K562 (cell line): ENCODE measurements around the gene CFAP70. TPM values are rescaled to one million over a fixed set of nuclear protein-coding genes. Genes with fewer than 3 reads are reported as not detected.
A peak's percentile ranks its signal among the peaks of the same experiment; 100 is the strongest.

Source experiments
- ATAC-seq: fragments of 200-7000 bp; cut with Tn5 transposase; 3 replicates; pipeline ENCODE4 v1.9.1; 2020; ENCODE audit warnings: moderate library complexity
- BruUV-seq: library from RNA; stranded (reverse); fragments of 400-500 nt; replicated peaks from 2 replicates; lab custom pipeline; 2021; lab: Mats Ljungman, UMichigan
- CTCF ChIA-PET: fragments of 300-600 bp; formaldehyde crosslinking; extraction: SDS; loops from one replicate; lab custom pipeline; 2021; ENCODE audit warnings: low intra/inter-chr PET ratio; lab: Yijun Ruan, JAX
- POLR2A ChIA-PET: fragments of 300-600, 350-650 bp; sonication (Branson Sonifier 250); formaldehyde crosslinking; extraction: SDS; loops from one replicate; lab custom pipeline; 2021; ENCODE audit warnings: antibody characterized with exemption, inconsistent platforms; lab: Yijun Ruan, JAX
- DNase-seq, 4 experiments: peaks; one replicate each; pipeline versions ENCODE4 v3.0.0 to v3.0.0-alpha.2; 2011 to 2018; ENCODE audit warnings: low spot score in 3 of 4, mixed read lengths in 3 of 4; ENCODE audit errors: extremely low read depth in 1 of 4
- FAIRE-seq: peaks from 2 replicates; lab custom pipeline; 2011; peaks lifted over from hg19 to GRCh38; lab: Jason Lieb, UNC
- H2AFZ ChIP-seq: 2 replicates; pipeline ENCODE4 v1.6.0; 2011; ENCODE audit warnings: low read depth, low read length, control low read depth, inconsistent platforms
- H3K27ac ChIP-seq: fragments of 200-600 bp; 3 replicates; pipeline ENCODE4 v1.8.0; 2011; ENCODE audit warnings: low read depth, mild to moderate bottlenecking, control low read depth, inconsistent platforms, low read length, moderate library complexity, mixed read lengths; ENCODE audit errors: extremely low read depth
- H3K27me3 ChIP-seq, 2 experiments: fragments of 300-600 bp in 1 of 2; 2 replicates in 1 of 2; 3 replicates in 1 of 2; pipeline versions ENCODE4 v1.6.0 to v1.8.0; 2011; ENCODE audit warnings: inconsistent platforms in 2 of 2, low read length in 2 of 2, mild to moderate bottlenecking in 1 of 2, mixed read lengths in 1 of 2, moderate library complexity in 1 of 2; ENCODE audit not compliant: control insufficient read depth in 2 of 2, insufficient read depth in 2 of 2
- H3K36me3 ChIP-seq: fragments of 300-600 bp; 3 replicates; pipeline ENCODE4 v1.8.0; 2011; ENCODE audit warnings: mild to moderate bottlenecking, low read length, inconsistent platforms; ENCODE audit not compliant: control insufficient read depth, insufficient read depth
- H3K4me1 ChIP-seq, 2 experiments: fragments of 200-600 bp in 1 of 2; replicated peaks in 1 of 2; 2 replicates in 1 of 2; 3 replicates in 1 of 2; pipeline versions ENCODE4 v1.5.1 to v1.8.0; 2011; ENCODE audit warnings: inconsistent platforms in 2 of 2, low read length in 2 of 2, mild to moderate bottlenecking in 1 of 2, mixed read lengths in 1 of 2, moderate library complexity in 1 of 2; ENCODE audit not compliant: control insufficient read depth in 2 of 2, insufficient read depth in 2 of 2
- H3K4me2 ChIP-seq: 2 replicates; pipeline ENCODE4 v1.6.1; 2011; ENCODE audit warnings: low read length, control low read depth, inconsistent platforms, mixed read lengths; ENCODE audit not compliant: insufficient read depth
- H3K4me3 ChIP-seq: fragments of 200-600 bp; sonication (generic), shearing (Covaris generic); 2 replicates; pipeline ENCODE4 v1.5.1; 2016; ENCODE audit warnings: control low read depth, inconsistent platforms
- H3K79me2 ChIP-seq: fragments of 200-600 bp; 3 replicates; pipeline ENCODE4 v1.8.0; 2011; ENCODE audit warnings: low read length, inconsistent platforms; ENCODE audit not compliant: control insufficient read depth, insufficient read depth
- H3K9ac ChIP-seq, 2 experiments: 2 replicates each; pipeline versions ENCODE4 v1.6.0 to v1.6.1; 2011; ENCODE audit warnings: low read depth in 2 of 2, low read length in 2 of 2, control low read depth in 1 of 2, inconsistent platforms in 1 of 2, mild to moderate bottlenecking in 1 of 2, mixed read lengths in 1 of 2; ENCODE audit not compliant: insufficient read depth in 1 of 2
- H3K9me1 ChIP-seq: one replicate; pipeline ENCODE4 v1.6.0; 2011; ENCODE audit warnings: inconsistent platforms, mild to moderate bottlenecking, low read length, moderate library complexity; ENCODE audit not compliant: control insufficient read depth, insufficient read depth
- H3K9me3 ChIP-seq: replicated peaks from 2 replicates; pipeline ENCODE4 v1.5.1; 2011; ENCODE audit warnings: low read depth, low read length, inconsistent platforms; ENCODE audit not compliant: control insufficient read depth, insufficient read depth
- H4K20me1 ChIP-seq: replicated peaks from 2 replicates; pipeline ENCODE4 v1.6.1; 2011; ENCODE audit warnings: low read length, inconsistent platforms, mixed read lengths; ENCODE audit not compliant: control insufficient read depth, insufficient read depth
- ATF1 ChIP-seq, 2 experiments: fragments of 450-650 bp in 1 of 2; IDR thresholded peaks; 2 replicates each; pipeline ENCODE4 v1.6.1; 2016; ENCODE audit warnings: missing compliant biosample characterization in 1 of 2, missing genetic modification characterization in 1 of 2
- ATF7 ChIP-seq: fragments of 450-650 bp; IDR thresholded peaks from 2 replicates; pipeline ENCODE4 v1.7.1; 2014; ENCODE audit warnings: mild to moderate bottlenecking, moderate library complexity
- GTF2B ChIP-seq: IDR thresholded peaks from 2 replicates; pipeline ENCODE4 v1.6.1; 2011; ENCODE audit not compliant: insufficient read length; ENCODE audit errors: extremely low read depth
- HDAC2 ChIP-seq: fragments of 450-650 bp; IDR thresholded peaks from 2 replicates; pipeline ENCODE4 v1.6.1; 2016; ENCODE audit warnings: mild to moderate bottlenecking
- HDAC8 ChIP-seq: fragments of 450-650 bp; IDR thresholded peaks from 2 replicates; pipeline ENCODE4 v1.6.1; 2016; ENCODE audit warnings: mild to moderate bottlenecking, missing genetic modification characterization, moderate library complexity, missing compliant biosample characterization
- HLTF ChIP-seq: fragments of 450-650 bp; IDR thresholded peaks from 2 replicates; pipeline ENCODE4 v1.6.1; 2016
- NCOA4 ChIP-seq: fragments of 450-650 bp; IDR thresholded peaks from 2 replicates; pipeline ENCODE4 v1.6.1; 2018; ENCODE audit warnings: mild to moderate bottlenecking; ENCODE audit not compliant: partially characterized antibody
- SMAD2 ChIP-seq: fragments of 150-350 bp; IDR thresholded peaks from 2 replicates; pipeline ENCODE4 v1.6.1; 2014; ENCODE audit warnings: low read depth, mild to moderate bottlenecking, low read length
- U2AF2 ChIP-seq: fragments of 200-400 bp; formaldehyde crosslinking; optimal IDR thresholded peaks from 2 replicates; pipeline ENCODE3; 2017; ENCODE audit warnings: low read depth, mild to moderate bottlenecking, low read length
- WGBS: fragments of 100-300 bp; shearing (Covaris generic); methylation state at CpG from one replicate; pipeline ENCODE4 v1.1.6; 2016; ENCODE audit warnings: low coverage, mixed read lengths; ENCODE audit not compliant: insufficient coverage; ENCODE audit errors: missing lambda C conversion rate; 5-methylcytosine and 5-hydroxymethylcytosine counted together
- in situ Hi-C: fragments of 300-500 bp; cut with MboI; formaldehyde crosslinking; loops from 4 replicates; pipeline ENCODE4 v1.15.0; 2018; ENCODE audit warnings: inconsistent platforms, mixed read lengths
- intact Hi-C: fragments of 100-400 bp; cut with micrococcal nuclease; formaldehyde crosslinking; loops from 2 replicates; pipeline ENCODE4 v1.14.2; 2022
- polyA plus RNA-seq, 8 experiments: library from polyadenylated mRNA; depleted of rRNA in 4 of 8; stranded (reverse) in 5 of 8; unstranded in 3 of 8; fragments of >200 nt; fragmentation: Nextera tagmentation in 2 of 8; fragmentation: Illumina TruSeq in 1 of 8; extraction: Ambion mirVana in 2 of 8; extraction: Trizol in 1 of 8; gene quantifications; 2 replicates each; pipeline versions ENCODE4 v1.2.1 to v1.2.3, GENCODE V29; 2011 to 2014; ENCODE audit warnings: inconsistent platforms in 1 of 8, missing spikeins in 1 of 8
- total RNA-seq, 7 experiments: library from RNA; depleted of rRNA in 6 of 7; stranded (reverse); fragments of >200 nt in 6 of 7; fragmentation: Illumina TruSeq in 2 of 7; extraction: Trizol in 2 of 7; gene quantifications; 2 replicates each; pipeline versions ENCODE4 v1.2.1 to v1.2.3, GENCODE V29; 2011 to 2021; ENCODE audit warnings: low replicate concordance in 1 of 7
- TF ChIP-seq, protein P1 (sequence below), 2 experiments: IDR thresholded peaks in 1 of 2; conservative IDR thresholded peaks in 1 of 2; 2 replicates each; pipeline ENCODE4 v1.6.1; 2016; ENCODE audit warnings: low read depth in 2 of 2, mild to moderate bottlenecking in 1 of 2, missing compliant biosample characterization in 1 of 2, missing genetic modification characterization in 1 of 2, moderate library complexity in 1 of 2
- TF ChIP-seq, protein P2 (sequence below): fragments of 250-450 bp; sonication (Bioruptor Pico); IDR thresholded peaks from 2 replicates; pipeline ENCODE4 v1.4.0; 2020; ENCODE audit warnings: mild to moderate bottlenecking, moderate library complexity
- TF ChIP-seq, protein P3 (sequence below), 2 experiments: fragments of 200-800 bp in 1 of 2; sonication (Bioruptor generic) in 1 of 2; sonication (generic) in 1 of 2; formaldehyde crosslinking in 1 of 2; IDR thresholded peaks in 1 of 2; conservative IDR thresholded peaks in 1 of 2; 2 replicates each; pipeline versions ENCODE4 v1.5.0 to v1.6.1; 2016 to 2020; ENCODE audit warnings: missing compliant biosample characterization in 1 of 2, missing genetic modification characterization in 1 of 2, missing genetic modification reagents in 1 of 2

Gene CFAP70
- total and polyA plus RNA-seq, 9 of the 15 experiments (the other 6 are each of a cell fraction or from before 2014, with no cell fraction given) = 0.27 to 1.6 (median 0.86) TPM

DNA sequence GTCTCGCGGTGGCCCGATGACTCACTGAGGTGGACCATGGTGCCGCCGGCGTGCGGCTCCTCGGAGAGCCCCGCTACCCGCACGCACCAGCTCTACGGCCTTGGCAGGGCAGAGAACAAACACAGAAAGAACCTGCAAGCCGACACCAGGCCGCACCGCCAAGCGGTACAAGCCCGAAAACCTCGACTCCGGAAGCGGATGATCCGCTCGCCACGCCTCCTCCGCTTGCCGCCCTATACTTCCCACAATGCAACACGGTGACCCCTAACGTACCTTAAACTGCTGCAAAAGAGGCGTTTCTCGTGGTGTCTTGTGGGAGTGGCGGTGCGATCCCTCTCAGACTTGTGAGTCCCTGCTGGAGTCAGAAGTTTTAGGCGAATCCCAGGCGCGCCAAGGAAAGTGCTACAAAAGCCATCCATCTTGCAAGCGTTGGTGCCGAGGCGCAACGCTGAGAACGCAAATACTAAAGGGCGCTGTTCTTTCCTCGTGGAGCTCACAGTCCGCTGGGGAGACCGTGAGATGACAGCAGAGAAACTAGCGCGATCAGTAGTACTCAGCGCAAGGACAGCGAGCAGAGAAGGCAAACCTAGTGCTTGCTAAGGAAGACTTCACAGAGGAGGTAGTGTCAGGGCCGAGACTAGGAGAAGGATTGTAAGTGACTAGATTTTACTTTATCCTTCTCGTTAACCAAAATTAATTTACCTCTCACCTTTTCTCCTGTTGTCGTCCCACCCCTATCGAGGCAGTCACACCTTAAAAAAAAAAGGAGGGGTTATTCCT is 106.0 kb downstream of the CFAP70 start, which contains the start of gene MRPS16:
TSS of gene MRPS16 (minus strand) at position 200 of the 780 bp plus-strand sequence. CDS start at position 38, 162 bp downstream.
- DNase-seq (peak; percentile 93 to 99 (median 95)), ATAC-seq (peak; percentile 87), FAIRE-seq (peak; percentile 99)
- peak within 1 kb of the TSS; percentile 89 for H3K27ac ChIP-seq
- intact Hi-C loops (loop anchor here (2.0 kb wide), 1 partner anchor 84 kb away; the partner anchor contains the start of genes ECD and FAM149B1), in situ Hi-C loops (loop anchor here (5.0 kb wide), 2 partner anchors 390 to 625 kb away; partner anchors contain the start of gene MYOZ1)
- BruUV-seq = TSS peak; percentile 83
- CTCF ChIA-PET = interaction anchor here (0.7 kb wide), 1 partner anchor 811 kb away, joined by 6 read pairs; no protein-coding TSS in a partner anchor
- no peaks in the 10 kb centered on the region for H4K20me1 ChIP-seq
- peaks cover 64% of the 10 kb centered on the region for H3K79me2 ChIP-seq
- peaks cover 7 to 28% of the 10 kb centered on the region in 2 experiments; a peak in 4 of 5 replicates for H3K4me1 ChIP-seq
- WGBS = 2% methylated on average over 51 of the region's 51 CpGs
- POLR2A ChIA-PET = interaction anchor here (0.6 to 4.6 kb wide), 21 partner anchors 8 to 496 kb away, joined by 3 to 26 read pairs (median 3); no protein-coding TSS in a partner anchor
- peak within 1 kb of the TSS; percentile 59 for H3K4me3 ChIP-seq
- peaks cover 28% of the 10 kb centered on the region for H3K36me3 ChIP-seq
- peak within 1 kb of the TSS; percentile 97 for H2AFZ ChIP-seq
- H3K9me1 ChIP-seq = no peaks in the 10 kb centered on the region
- H3K9me3 ChIP-seq = no peaks in the 10 kb centered on the region
- peak within 1 kb of the TSS; percentile 88 to 96 for H3K9ac ChIP-seq
- H3K27me3 ChIP-seq = no peaks in the 10 kb centered on the region
- H3K4me2 ChIP-seq = peak within 1 kb of the TSS; percentile 98
- TF ChIP-seq HLTF (no peak), HDAC8 (tag) (no peak), HDAC2 (peak; percentile 79; the same call in 1 of the 2 replicates), SMAD2 (no peak), GTF2B (peak; percentile 58), ATF1 (CRISPR knock-in tag; IDR thresholded peaks at IDR 0.05) (0 out of 2 replicates have a peak, but pooled peaks have one; percentile 7), ATF1 (tag; IDR thresholded peaks at IDR 0.05) (peak; percentile 88), NCOA4 (no peak), U2AF2 (no peak), ATF7 (peak; percentile 85)
- TF ChIP-seq, protein P1, sequence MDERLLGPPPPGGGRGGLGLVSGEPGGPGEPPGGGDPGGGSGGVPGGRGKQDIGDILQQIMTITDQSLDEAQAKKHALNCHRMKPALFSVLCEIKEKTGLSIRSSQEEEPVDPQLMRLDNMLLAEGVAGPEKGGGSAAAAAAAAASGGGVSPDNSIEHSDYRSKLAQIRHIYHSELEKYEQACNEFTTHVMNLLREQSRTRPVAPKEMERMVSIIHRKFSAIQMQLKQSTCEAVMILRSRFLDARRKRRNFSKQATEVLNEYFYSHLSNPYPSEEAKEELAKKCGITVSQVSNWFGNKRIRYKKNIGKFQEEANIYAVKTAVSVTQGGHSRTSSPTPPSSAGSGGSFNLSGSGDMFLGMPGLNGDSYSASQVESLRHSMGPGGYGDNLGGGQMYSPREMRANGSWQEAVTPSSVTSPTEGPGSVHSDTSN (CRISPR knock-in tag; IDR thresholded peaks at IDR 0.05; ENCODE audit: low read depth) = no peak
- TF ChIP-seq, protein P1 (tag; conservative IDR thresholded peaks at IDR 0.05; ENCODE audit: low read depth) = peak; percentile 57; the same call in 1 of the 2 replicates
- TF ChIP-seq, protein P2, sequence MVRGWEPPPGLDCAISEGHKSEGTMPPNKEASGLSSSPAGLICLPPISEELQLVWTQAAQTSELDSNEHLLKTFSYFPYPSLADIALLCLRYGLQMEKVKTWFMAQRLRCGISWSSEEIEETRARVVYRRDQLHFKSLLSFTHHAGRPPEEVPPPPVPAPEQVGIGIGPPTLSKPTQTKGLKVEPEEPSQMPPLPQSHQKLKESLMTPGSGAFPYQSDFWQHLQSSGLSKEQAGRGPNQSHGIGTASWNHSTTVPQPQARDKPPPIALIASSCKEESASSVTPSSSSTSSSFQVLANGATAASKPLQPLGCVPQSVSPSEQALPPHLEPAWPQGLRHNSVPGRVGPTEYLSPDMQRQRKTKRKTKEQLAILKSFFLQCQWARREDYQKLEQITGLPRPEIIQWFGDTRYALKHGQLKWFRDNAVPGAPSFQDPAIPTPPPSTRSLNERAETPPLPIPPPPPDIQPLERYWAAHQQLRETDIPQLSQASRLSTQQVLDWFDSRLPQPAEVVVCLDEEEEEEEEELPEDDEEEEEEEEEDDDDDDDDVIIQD = no peak
- TF ChIP-seq, protein P3, sequence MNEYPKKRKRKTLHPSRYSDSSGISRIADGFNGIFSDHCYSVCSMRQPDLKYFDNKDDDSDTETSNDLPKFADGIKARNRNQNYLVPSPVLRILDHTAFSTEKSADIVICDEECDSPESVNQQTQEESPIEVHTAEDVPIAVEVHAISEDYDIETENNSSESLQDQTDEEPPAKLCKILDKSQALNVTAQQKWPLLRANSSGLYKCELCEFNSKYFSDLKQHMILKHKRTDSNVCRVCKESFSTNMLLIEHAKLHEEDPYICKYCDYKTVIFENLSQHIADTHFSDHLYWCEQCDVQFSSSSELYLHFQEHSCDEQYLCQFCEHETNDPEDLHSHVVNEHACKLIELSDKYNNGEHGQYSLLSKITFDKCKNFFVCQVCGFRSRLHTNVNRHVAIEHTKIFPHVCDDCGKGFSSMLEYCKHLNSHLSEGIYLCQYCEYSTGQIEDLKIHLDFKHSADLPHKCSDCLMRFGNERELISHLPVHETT (CRISPR knock-in tag; conservative IDR thresholded peaks at IDR 0.05 in 1 of 2, IDR thresholded peaks at IDR 0.05 in 1 of 2) = peak in 1 of 2 experiments; percentile 85; a peak in 2 of 4 replicates
